Astrocyte (in vitro differentiated cells and primary cell): Measurements from ENCODE around the gene C19orf12.

ENCODE experiments used
- CTCF ChIP-seq: IDR thresholded peaks from 2 replicates; pipeline ENCODE4 v1.5.1; 2011; ENCODE audit warnings: low read depth, mild to moderate bottlenecking, inconsistent platforms, low read length, moderate library complexity; ENCODE audit not compliant: insufficient read depth
- EZH2 ChIP-seq: IDR thresholded peaks from 2 replicates; pipeline ENCODE4 v1.6.1; 2012; ENCODE audit warnings: mild to moderate bottlenecking, low read length, inconsistent platforms; ENCODE audit not compliant: insufficient read depth

GRCh38 chr19:29690842-29691241, 24.2 kb downstream of the C19orf12 start:
- TF ChIP-seq CTCF (no peak), EZH2 (no peak)
